Neural cell (in vitro differentiated cells): ENCODE measurements around the gene PREX1. TPM values are rescaled to one million over a fixed set of nuclear protein-coding genes. Genes with fewer than 3 reads are reported as not detected.

Experiments used
- H2AFZ ChIP-seq: fragments of 200-600, 300-800 bp; sonication (generic), shearing (Covaris generic); 2 replicates; pipeline ENCODE4 v1.6.0; 2014; ENCODE audit warnings: low read depth, mild to moderate bottlenecking, antibody characterized with exemption, low read length, moderate library complexity
- H3F3A ChIP-seq: fragments of 200-600 bp; shearing (Covaris generic); 2 replicates; pipeline ENCODE4 v1.6.1; 2016; ENCODE audit warnings: mild to moderate bottlenecking, moderate library complexity, mixed read lengths, antibody characterized with exemption, low read length; ENCODE audit not compliant: insufficient read depth, poor library complexity, severe bottlenecking
- H3K27ac ChIP-seq: fragments of 200-600, 300-800 bp; sonication (generic), shearing (Covaris generic); 2 replicates; pipeline ENCODE4 v1.5.1; 2014; ENCODE audit warnings: mild to moderate bottlenecking, low read length, moderate library complexity
- H3K27me3 ChIP-seq: fragments of 300-800, 200-600 bp; sonication (generic), shearing (Covaris generic); 2 replicates; pipeline ENCODE4 v1.6.0; 2014; ENCODE audit warnings: mild to moderate bottlenecking, low read depth, low read length, moderate library complexity; ENCODE audit not compliant: insufficient read depth
- H3K36me3 ChIP-seq: fragments of 300-800, 200-600 bp; sonication (generic), shearing (Covaris generic); 2 replicates; pipeline ENCODE4 v1.5.1; 2014; ENCODE audit warnings: mild to moderate bottlenecking, antibody characterized with exemption, low read length, moderate library complexity; ENCODE audit not compliant: insufficient read depth
- H3K4me2 ChIP-seq: fragments of 300-800, 200-600 bp; sonication (generic), shearing (Covaris generic); 2 replicates; pipeline ENCODE4 v1.6.0; 2014; ENCODE audit warnings: mild to moderate bottlenecking, low read length
- H3K4me3 ChIP-seq: fragments of 300-800, 200-600 bp; sonication (generic), shearing (Covaris generic); 2 replicates; pipeline ENCODE4 v1.5.1; 2014; ENCODE audit warnings: mild to moderate bottlenecking, low read length, moderate library complexity
- H3K79me2 ChIP-seq: fragments of 200-600 bp; shearing (Covaris generic); replicated peaks from 2 replicates; pipeline ENCODE4 v1.6.0; 2014; ENCODE audit warnings: mild to moderate bottlenecking, low read length, moderate library complexity; ENCODE audit not compliant: insufficient read depth
- H3K9ac ChIP-seq: fragments of 300-800, 200-600 bp; sonication (generic), shearing (Covaris generic); 2 replicates; pipeline ENCODE4 v1.6.1; 2016; ENCODE audit warnings: mild to moderate bottlenecking, low read length, mixed read lengths
- H3K9me2 ChIP-seq: fragments of 200-600 bp; shearing (Covaris generic); 2 replicates; pipeline ENCODE4 v1.6.1; 2016; ENCODE audit warnings: mild to moderate bottlenecking, low read length, mixed read lengths; ENCODE audit not compliant: insufficient read depth
- H3K9me3 ChIP-seq: fragments of 200-600, 300-800 bp; sonication (generic), shearing (Covaris generic); 2 replicates; pipeline ENCODE4 v1.6.1; 2016; ENCODE audit warnings: mild to moderate bottlenecking, mixed run types, low read length, moderate library complexity, mixed read lengths
- H4K20me1 ChIP-seq: fragments of 200-600 bp; shearing (Covaris generic); 2 replicates; pipeline ENCODE4 v1.6.1; 2016; ENCODE audit warnings: mild to moderate bottlenecking, mixed run types; ENCODE audit not compliant: insufficient read depth
- CTCF ChIP-seq: fragments of 450-650 bp; IDR thresholded peaks from 2 replicates; pipeline ENCODE4 v1.5.1; 2014; ENCODE audit warnings: antibody characterized with exemption, mild to moderate bottlenecking, moderate library complexity; ENCODE audit not compliant: poor library complexity, severe bottlenecking
- EP300 ChIP-seq: fragments of 450-650 bp; conservative IDR thresholded peaks from 2 replicates; pipeline ENCODE4 v1.6.1; 2014; ENCODE audit warnings: antibody characterized with exemption, mild to moderate bottlenecking, moderate library complexity; ENCODE audit not compliant: poor library complexity, severe bottlenecking
- EZH2 ChIP-seq: fragments of 200-600, 300-800 bp; shearing (Covaris generic), sonication (generic); IDR thresholded peaks from 2 replicates; pipeline ENCODE4 v1.6.1; 2014; ENCODE audit warnings: antibody characterized with exemption, low read length, borderline replicate concordance, mild to moderate bottlenecking; ENCODE audit not compliant: insufficient read depth, poor library complexity, severe bottlenecking
- MXI1 ChIP-seq: fragments of 450-650 bp; conservative IDR thresholded peaks from 2 replicates; pipeline ENCODE4 v1.6.1; 2014; ENCODE audit warnings: antibody characterized with exemption, mild to moderate bottlenecking; ENCODE audit not compliant: poor library complexity, severe bottlenecking
- POLR2AphosphoS5 ChIP-seq: IDR thresholded peaks from 2 replicates; pipeline ENCODE4 v1.6.1; 2012
- RAD21 ChIP-seq: fragments of 450-650 bp; conservative IDR thresholded peaks from 2 replicates; pipeline ENCODE4 v1.6.1; 2014; ENCODE audit warnings: antibody characterized with exemption, mild to moderate bottlenecking, moderate library complexity
- SMC3 ChIP-seq: fragments of 450-650 bp; conservative IDR thresholded peaks from 2 replicates; pipeline ENCODE4 v1.6.1; 2014; ENCODE audit warnings: antibody characterized with exemption, mild to moderate bottlenecking, moderate library complexity; ENCODE audit not compliant: poor library complexity
- TAF1 ChIP-seq: IDR thresholded peaks from 2 replicates; pipeline ENCODE4 v1.6.1; 2012; ENCODE audit warnings: low read depth
- polyA plus RNA-seq: library from polyadenylated mRNA; depleted of rRNA; stranded (reverse); fragments of >200 nt; gene quantifications from 2 replicates; pipeline ENCODE4 v1.2.3, GENCODE V29; 2014
- TF ChIP-seq, protein P1 (sequence below): IDR thresholded peaks from 2 replicates; pipeline ENCODE4 v1.6.1; 2012; ENCODE audit warnings: borderline replicate concordance

The PREX1 gene
- polyA plus RNA-seq, 1 donor from 2014 or later: 0.06 TPM

DNA sequence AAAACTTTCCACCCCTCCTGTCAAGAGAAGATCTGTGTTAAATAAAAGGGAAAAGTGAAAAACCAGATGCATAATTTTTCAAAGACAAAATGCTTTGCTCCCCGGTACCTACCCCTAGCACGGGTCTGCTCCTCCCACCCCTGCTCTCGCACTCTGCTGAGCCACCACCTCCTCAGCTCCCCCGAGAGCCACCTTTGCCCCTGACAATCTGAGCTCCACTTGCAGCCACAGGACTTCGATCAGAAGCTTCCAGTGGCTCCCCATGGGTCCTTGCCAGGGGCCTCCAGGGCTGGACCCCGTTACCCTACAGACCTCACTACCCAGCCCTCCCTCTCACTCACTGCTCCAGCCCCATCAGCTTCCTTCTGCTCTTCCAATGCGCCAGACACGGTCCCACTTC is 171.7 kb downstream of the PREX1 start:
- no peak for TF ChIP-seq RAD21
- TF ChIP-seq EZH2: no peak
- TF ChIP-seq SMC3: no peak
- TF ChIP-seq, protein P1, sequence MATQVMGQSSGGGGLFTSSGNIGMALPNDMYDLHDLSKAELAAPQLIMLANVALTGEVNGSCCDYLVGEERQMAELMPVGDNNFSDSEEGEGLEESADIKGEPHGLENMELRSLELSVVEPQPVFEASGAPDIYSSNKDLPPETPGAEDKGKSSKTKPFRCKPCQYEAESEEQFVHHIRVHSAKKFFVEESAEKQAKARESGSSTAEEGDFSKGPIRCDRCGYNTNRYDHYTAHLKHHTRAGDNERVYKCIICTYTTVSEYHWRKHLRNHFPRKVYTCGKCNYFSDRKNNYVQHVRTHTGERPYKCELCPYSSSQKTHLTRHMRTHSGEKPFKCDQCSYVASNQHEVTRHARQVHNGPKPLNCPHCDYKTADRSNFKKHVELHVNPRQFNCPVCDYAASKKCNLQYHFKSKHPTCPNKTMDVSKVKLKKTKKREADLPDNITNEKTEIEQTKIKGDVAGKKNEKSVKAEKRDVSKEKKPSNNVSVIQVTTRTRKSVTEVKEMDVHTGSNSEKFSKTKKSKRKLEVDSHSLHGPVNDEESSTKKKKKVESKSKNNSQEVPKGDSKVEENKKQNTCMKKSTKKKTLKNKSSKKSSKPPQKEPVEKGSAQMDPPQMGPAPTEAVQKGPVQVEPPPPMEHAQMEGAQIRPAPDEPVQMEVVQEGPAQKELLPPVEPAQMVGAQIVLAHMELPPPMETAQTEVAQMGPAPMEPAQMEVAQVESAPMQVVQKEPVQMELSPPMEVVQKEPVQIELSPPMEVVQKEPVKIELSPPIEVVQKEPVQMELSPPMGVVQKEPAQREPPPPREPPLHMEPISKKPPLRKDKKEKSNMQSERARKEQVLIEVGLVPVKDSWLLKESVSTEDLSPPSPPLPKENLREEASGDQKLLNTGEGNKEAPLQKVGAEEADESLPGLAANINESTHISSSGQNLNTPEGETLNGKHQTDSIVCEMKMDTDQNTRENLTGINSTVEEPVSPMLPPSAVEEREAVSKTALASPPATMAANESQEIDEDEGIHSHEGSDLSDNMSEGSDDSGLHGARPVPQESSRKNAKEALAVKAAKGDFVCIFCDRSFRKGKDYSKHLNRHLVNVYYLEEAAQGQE: no peak
- no peak for TF ChIP-seq TAF1
- no peak for TF ChIP-seq MXI1
- no peak for TF ChIP-seq POLR2AphosphoS5
- no peak for TF ChIP-seq CTCF
- no peak for TF ChIP-seq EP300
- Histone ChIP-seq H4K20me1 (no peaks in the 10 kb centered on the region), H3K9ac (no peak overlapping the region), H3K79me2 (no peaks in the 10 kb centered on the region), H3K4me2 (no peak overlapping the region), H3K9me3 (no peaks in the 10 kb centered on the region), H3K27ac (no peak overlapping the region), H3K9me2 (no peaks in the 10 kb centered on the region), H3K27me3 (no peaks in the 10 kb centered on the region), H3K36me3 (no peaks in the 10 kb centered on the region), H3F3A (no peaks in the 10 kb centered on the region), H2AFZ (no peak overlapping the region), H3K4me3 (no peak overlapping the region)

DNA sequence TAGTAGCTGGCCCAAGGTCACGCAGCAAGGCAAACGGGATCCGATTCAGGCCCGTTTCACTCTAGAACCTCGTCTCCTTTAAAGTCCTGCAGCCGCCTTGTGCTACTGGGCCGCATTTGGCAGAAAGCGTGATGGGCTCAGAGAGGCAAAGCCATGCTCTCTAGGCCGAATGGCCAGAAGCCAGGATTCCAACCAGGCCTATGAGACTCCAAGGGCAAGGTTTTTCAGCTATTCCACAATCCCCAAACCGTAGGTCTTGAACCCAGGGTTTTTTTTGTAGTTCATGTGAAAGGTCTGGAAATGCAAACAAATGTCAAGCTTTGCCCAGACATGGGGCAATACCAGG is 174.1 kb downstream of the PREX1 start:
- TF ChIP-seq RAD21 (no peak), CTCF (no peak), SMC3 (no peak), TAF1 (no peak)
- TF ChIP-seq, protein P1: no peak
- Histone ChIP-seq H3K9ac (no peak overlapping the region), H3K79me2 (no peaks in the 10 kb centered on the region), H3K9me3 (no peaks in the 10 kb centered on the region), H4K20me1 (no peaks in the 10 kb centered on the region), H3K27me3 (no peaks in the 10 kb centered on the region), H3K36me3 (no peaks in the 10 kb centered on the region), H3F3A (no peaks in the 10 kb centered on the region), H3K4me2 (no peak overlapping the region), H2AFZ (no peak overlapping the region), H3K27ac (no peak overlapping the region), H3K4me3 (no peak overlapping the region), H3K9me2 (no peaks in the 10 kb centered on the region)
